Esophagus muscularis mucosa (tissue), 3 donors: ENCODE measurements around the gene TXNIP.

Experiments
- POLR2A ChIP-seq: fragments of 450-650 bp; IDR thresholded peaks from one replicate; pipeline ENCODE4 v1.6.1; 2017; ENCODE audit warnings: antibody characterized with exemption, moderate library complexity, mild to moderate bottlenecking, low read depth
- TF ChIP-seq, protein P1 (sequence below), 3 experiments: fragments of 200-600 bp in 2 of 3; fragments of 450-650 bp in 1 of 3; sonication (generic) in 2 of 3; IDR thresholded peaks; one replicate each; pipeline ENCODE4 v1.5.1; 2017 to 2019; ENCODE audit warnings: antibody characterized with exemption in 3 of 3, mild to moderate bottlenecking in 2 of 3, moderate library complexity in 1 of 3

DNA sequence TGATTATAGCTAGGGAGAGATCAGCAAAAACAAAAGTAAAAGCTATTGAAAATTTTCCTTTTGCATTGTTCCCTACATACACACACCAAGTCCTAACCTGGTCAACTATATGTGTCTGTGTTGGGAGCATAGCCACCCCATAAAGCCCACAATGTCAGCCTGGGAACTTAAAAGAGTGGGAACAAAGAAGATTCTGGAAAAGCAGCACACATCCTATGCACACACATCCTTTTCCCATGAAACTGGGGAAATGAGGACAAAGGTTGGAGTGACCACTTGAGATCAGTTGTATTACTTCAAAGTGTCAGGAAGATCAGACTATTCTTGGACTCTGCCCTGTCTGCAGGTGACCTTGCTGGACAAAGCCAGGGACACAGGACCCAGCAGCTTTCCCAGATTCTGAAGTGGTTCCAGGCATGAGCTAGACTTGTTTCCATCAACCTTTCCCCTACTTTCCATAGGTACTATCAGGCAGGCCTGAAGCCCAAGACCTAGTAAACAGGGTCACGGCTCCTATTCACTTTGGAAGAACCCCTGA is 15.9 kb downstream of the TXNIP start:
- TF ChIP-seq, protein P1, sequence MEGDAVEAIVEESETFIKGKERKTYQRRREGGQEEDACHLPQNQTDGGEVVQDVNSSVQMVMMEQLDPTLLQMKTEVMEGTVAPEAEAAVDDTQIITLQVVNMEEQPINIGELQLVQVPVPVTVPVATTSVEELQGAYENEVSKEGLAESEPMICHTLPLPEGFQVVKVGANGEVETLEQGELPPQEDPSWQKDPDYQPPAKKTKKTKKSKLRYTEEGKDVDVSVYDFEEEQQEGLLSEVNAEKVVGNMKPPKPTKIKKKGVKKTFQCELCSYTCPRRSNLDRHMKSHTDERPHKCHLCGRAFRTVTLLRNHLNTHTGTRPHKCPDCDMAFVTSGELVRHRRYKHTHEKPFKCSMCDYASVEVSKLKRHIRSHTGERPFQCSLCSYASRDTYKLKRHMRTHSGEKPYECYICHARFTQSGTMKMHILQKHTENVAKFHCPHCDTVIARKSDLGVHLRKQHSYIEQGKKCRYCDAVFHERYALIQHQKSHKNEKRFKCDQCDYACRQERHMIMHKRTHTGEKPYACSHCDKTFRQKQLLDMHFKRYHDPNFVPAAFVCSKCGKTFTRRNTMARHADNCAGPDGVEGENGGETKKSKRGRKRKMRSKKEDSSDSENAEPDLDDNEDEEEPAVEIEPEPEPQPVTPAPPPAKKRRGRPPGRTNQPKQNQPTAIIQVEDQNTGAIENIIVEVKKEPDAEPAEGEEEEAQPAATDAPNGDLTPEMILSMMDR (IDR thresholded peaks at IDR 0.05) = no peak
- TF ChIP-seq POLR2A = no peak
